AG08396 (cell line): ENCODE results near the gene PAK4.
"Not testable (repeated sequence)": the region's sequence is repeated elsewhere in the genome, so short reads cannot be mapped to it uniquely, and the experiment has no call there.

Experiments used
- DNase-seq: peaks from one replicate; pipeline ENCODE4 v3.0.0; 2012; ENCODE audit warnings: low spot score, mixed read lengths

Gene PAK4

DNA sequence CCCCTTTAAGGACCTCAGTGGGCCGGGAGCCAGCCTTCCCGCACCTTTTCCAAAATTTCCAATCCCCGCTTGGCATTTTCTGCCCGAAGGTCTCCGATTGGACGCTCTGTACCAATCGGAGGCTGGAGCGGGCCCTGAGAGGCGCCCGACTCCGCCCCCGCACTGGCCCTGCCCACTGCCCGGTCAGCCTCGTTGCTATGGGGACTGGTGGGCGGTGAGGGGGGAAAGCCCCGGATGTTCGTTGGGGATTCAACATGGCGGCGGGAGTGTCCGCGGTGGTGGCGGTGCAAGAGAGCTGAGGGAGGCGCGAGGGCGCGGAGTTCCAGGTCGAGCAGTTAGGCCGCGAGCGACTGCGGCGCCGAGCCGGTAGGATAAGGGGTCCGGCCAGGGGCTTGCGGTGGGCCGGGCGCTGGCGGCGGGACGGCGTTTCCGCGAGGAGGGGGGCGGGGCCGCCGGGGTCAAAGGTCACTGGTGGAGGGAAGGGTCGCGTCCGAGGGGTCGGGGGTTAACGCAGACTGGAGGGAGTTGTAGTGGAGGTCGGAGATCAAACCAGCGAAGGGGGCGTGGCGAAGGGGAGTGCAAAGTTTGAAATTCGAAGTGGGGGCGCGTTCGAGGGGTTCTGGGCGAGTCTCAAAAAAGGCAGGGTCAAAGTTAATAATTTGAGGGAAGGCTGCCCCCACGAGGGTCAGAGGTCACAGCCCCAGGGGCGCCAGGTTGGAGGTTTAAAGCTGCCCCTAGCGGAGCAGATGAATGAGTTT lies at the start of gene PAK4:
Gene PAK4 (plus strand): TSS at position 233 of the 758 bp plus-strand sequence. CDS start 43,768 bp downstream, outside the sequence.
- peak; percentile 100 for DNase-seq

DNA sequence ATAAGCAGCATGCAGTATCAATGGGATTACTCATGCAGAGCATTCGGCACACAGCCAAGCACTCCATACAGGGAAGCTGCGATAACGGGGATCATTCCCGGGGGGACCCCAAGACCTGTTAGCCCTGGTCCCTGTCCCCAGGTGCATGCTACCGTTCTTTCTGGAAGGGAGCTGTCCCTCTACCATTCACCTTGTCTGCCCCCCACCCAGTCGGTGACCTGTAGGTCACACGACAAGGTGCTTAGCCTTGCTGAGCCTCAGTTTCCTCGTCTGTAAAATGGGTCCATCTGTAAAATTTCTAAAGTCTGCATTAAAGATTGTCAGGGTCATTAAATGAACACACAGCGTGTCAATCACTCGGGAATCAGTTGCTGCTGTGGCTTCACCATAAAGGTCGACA lies 48.3 kb upstream of the PAK4 start:
- no peak for DNase-seq

DNA sequence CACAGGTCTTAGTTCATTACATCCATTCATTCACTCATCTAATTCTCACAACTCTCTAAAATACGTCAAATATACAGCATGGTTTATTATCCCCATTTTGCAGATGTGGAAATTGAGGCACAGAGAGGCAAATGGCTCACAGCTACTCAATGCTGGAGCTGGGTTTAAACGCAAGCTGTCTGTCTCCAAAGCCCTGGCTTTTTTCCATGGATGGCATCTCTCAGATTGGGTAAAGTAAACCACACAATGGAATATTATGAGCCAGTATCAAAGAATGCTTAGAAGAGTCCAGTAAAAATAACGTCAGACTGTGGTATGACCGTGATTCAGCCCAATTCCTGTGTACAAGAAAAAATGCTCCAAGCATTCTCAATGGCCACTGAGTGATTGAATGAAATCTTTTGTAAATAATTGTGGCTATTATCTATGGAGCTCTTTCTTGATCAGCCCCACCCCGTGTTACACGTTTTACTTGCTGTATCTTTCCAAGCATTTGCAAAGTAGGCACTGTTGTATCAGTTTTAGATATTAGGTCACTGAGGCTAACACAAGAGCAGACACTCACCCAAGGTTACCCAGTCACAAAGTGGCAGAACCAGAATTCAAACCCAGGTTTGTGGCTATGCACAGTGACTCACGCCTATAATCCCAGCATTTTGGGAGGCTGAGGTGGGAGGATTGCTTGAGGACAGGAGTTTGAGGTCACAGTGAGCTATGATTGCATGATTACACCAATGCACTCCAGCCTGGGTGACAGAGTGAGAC lies 47.0 kb upstream of the PAK4 start:
- peak; percentile 82 for DNase-seq

DNA sequence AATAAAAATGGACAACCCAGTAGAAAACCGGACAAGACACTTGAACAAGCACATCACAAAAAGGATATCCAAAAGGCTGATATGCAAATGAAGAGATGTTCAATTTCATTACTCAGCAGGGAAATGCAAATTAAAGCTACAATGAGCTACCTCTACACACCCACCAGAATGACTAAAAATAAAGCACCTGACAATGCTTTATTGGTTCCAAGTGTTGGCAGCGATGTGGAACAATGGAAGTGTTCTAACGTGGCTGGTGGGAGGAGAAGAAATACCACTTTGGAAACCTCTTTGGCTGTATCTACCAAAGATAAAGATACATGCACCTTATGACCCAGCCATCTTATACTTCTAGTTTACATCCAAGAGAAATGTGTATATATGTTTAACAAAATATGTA lies 45.2 kb upstream of the PAK4 start:
- DNase-seq = no peak

DNA sequence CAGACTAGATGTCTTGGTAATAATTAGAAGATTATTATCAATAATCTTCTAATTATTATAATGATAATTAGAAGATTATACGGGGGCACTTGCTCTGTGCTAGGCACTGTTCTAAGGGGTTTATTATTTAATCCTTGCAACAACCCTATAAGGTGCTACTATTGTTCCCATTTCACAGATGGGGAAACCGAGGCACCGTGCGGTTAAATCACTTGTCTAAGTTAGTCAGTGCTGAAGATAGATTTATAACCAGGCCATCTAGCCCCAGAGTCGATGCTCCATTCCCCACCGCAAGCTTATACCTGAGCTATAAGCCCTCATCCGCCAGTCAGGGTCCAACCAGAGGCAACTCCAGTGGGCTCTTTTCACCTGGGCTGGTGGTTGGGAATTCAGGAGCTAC lies 43.4 kb upstream of the PAK4 start:
- DNase-seq = no peak

DNA sequence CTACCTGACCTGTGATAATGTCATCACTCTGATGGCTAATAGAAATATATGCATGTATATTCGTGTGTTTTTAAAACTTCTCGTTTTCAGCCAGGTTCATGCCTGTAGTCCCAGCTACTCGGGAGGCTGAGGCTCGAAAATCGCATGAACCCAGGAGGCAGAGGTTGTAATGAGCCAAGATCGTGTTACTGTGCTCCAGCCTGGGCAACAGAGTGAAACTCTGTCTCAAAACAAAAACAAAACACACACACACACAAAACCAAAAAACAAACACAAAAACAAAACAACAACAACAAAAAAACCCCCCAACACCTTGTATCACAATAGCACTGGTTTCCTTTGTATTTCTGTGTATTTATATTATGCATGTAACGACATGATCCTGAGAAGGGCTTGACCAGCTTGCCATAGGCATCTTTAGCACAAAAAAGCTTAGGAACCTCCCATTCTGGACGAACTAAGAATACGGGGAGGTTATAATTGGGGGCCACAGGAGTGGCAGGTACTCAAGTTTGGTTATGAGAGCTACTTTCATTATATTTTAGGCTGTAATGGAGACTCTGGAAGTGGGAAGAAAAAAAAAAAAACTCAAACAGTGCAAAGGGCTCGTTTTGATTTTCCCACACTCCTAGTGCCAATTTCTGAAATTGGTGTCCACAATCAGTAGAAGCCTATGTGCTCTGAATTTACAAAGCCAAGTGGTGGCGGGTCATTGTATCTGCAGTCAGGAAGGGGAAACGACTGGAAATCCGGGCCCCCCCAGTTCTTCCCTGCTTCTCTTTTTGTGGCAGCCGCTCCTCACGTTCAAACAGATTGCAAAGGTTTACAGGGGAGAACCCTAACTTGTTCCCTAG lies 42.6 kb upstream of the PAK4 start:
- DNase-seq = no peak

DNA sequence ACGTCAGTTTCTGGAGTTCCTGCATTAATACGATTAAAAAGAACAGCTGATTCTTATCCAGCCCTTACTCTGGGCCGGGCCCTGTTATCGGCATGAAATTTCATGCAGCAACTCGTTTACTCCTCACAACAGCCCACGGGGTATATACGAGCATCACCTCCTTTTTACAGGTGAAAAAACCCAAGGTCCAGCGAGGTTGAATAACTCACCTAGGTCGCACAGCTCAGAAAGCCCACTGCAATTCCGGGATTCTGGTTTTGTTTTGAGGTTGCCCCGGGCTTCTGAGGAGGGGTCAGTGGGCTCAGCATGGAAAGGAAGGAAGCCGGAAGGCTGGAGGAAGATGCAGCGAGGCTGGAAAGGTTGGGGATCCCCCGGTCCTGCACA lies 42.0 kb upstream of the PAK4 start:
- no peak for DNase-seq

DNA sequence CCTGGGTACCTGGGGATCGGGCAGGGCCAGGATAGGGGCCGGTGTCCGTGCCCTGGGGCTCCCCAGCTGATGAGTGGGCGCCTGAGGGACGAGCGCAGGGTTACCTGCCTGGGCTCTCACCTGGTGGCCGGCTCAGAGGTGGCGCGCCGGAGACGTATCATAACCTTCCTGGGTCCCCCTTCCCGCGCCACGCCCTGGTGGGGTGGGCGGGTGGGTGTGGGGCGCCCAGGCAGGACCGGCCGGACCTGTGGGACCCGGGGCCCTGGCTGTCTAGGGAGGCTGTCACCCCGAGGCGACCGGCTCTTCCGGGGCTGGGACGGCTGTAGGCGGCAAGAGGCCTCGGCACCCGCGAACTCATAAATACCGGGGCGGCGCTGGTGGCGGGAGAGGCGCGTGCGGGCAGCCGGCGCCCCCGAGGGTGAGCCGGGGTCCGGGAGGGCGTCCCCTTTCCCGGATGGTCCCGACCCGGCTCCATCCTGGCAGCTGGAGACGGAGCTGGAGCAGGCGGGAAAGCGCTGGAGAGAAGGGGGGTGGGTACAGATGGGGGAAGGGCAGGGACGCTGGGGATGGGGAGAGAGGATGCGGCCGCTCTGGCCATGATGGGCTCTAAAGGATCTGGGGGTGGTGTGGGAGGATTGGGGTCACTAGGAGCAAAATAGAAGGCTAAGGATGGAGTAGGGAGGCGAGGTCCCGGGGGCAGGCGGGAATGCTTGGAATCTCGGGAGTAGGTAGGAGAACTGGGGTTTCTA lies 41.4 kb upstream of the PAK4 start, which contains the start of gene ACP7:
Gene ACP7 (plus strand): TSS at position 386 of the 749 bp plus-strand sequence. CDS start 902 bp downstream, outside the sequence.
- DNase-seq = no peak

DNA sequence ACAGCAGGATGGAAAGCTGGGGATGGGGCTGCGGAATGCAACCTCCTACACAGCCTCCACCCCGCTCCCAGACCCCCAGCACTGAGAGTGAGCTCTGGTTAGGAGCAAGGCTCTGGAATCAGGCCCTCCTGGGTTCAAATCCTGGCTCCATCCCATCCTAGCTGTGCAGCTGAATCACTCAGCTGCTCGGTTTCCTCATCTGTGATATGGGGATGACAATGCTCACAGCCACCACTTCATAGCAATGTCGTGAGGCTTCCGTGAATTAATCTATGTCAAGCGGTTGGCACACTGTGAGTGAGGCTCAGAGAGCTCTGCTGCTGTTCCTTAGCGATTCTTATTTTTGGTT lies 40.9 kb upstream of the PAK4 start:
- no peak for DNase-seq

DNA sequence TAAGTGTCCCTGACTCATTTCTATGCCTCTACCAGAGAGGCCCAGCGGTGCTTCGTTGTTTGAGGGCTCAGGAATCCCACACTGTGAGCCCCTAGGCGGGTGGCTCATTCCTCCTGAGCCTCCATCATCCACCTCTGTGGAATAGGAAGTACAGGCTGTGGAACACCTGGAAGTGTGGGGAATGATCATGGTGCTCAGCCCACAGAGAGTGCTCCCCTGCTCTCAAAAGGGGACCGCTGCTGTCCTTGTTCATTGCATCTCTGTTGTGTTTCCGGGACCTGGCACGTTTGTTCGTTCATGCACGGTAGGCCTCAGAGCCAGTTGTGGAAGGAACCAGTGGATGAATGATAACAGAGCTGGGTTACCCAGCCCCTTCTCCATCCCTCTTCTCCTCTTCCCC lies 40.2 kb upstream of the PAK4 start:
- DNase-seq = no peak

DNA sequence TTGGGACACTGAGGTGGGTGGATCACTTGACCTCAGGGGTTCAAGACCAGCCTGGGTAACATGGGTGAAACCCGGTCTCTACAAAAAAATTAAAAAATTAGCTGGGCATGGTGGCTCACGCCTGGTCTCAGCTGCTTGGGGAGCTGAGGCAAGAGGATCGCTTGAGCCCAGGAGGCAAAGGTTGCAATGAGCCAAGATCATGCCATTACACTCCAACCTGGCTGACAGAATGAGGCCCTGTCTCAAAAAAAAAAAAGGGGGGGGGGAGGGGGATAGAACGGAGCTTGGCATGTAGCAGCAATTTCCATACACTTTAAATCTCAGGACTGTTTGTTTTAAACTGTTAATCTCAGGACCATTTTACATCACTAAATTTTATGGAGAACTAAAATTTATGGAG lies 39.2 kb upstream of the PAK4 start:
- no peak for DNase-seq

DNA sequence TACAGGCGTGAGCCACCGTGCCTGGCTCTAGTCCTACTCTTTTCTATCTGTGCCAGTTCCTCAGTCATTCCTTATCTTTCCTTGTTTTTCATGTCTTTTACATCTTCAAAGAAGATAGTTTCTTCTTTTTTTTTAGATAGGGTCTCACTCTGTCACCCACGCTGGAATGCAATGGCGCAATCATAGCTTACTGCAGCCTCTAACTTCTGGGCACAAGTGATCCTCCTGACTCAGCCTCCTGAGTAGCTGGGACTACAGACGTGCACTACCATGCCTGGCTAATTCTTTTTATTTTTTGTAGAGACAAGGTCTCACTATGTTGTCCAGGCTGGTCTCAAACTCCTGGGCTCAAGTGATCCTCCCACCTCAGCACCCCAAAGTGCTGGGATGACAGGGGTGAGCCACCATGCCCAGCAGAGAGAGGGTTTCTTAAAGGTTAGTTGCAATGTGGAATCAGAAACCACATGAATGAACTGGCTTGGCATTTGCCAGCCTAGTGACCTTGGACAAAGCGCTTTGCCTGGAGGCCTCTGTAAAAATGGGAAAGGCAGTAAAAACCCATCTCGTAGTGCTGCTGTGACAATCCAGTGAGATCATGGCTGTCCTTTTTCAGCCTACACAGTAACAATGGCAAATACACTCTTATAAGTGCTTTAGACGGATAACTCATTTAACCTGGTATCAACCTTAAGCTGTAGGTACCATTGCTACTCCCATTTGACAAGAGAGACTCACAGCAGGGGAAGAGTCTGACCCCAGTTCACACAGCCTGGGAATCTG lies 37.5 kb upstream of the PAK4 start:
- no peak for DNase-seq

DNA sequence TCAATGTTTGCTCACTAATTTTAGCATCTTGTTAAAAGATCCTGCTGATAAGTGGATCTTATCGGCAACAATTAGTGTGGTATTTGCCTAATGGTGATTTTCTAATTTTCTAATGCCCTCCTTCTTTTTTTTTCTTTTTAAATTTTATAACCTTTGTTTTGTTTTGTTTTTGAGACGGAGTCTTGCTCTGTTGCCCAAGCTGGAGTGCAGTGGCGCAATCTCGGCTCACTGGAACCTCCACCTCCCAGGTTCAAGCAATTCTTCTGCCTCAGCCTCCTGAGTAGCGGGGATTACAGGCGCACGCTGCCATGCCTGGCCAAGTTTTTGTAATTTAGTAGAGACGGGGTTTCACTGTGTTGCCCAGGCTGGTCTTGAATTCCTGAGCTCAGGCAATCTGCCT lies 35.6 kb upstream of the PAK4 start:
- DNase-seq = not testable (repeated sequence)

DNA sequence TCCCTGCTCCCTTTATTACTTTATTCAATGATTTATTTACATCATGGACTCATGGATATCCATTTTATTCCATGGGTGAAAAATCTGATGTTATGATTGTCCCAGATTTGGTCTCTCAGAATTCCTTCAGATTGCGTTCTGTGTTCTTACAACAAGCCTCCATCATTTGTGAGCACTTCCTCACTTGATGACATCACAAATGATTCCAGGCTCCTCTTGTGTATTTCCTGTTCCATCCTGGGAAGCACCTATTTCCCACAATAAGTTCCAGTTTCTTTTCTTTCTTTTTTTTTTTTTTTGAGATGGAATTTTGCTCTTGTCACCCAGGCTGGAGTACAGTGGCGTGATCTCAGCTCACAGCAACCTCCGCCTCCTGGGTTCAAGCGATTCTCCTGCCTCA lies 34.7 kb upstream of the PAK4 start:
- DNase-seq = no peak

DNA sequence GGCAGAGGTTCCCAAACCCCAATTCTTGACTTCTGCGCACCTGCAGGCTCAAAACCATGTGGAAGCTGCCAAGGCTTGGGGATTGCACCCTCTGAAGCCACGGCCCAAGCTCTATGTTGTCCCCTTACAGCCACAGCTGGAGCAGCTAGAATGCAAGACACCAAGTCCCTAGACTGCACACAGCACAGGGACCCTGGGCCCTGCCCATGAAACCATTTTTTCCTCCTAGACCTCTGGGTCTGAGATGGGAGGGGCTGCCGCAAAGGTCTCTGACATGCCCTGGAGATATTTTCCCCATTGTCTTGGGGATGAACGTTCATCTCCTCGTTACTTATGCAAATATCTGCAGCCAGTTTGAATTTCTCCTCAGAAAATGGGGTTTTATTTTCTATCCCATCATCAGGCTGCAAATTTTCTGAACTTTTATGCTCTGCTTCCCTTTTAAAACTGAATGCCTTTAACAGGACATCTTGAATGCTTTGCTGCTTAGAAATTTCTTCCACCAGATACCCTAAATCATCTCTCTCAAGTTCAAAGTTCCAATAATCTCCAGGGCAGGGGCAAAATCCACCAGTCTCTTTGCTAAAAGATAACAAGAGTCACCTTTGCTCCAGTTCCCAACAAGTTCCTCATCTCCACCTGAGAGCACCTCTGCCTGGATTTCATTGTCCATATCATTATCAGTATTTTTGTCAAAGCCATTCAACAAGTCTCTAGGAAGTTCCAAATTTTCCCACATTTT lies 29.6 kb upstream of the PAK4 start:
- DNase-seq = not testable (repeated sequence)

DNA sequence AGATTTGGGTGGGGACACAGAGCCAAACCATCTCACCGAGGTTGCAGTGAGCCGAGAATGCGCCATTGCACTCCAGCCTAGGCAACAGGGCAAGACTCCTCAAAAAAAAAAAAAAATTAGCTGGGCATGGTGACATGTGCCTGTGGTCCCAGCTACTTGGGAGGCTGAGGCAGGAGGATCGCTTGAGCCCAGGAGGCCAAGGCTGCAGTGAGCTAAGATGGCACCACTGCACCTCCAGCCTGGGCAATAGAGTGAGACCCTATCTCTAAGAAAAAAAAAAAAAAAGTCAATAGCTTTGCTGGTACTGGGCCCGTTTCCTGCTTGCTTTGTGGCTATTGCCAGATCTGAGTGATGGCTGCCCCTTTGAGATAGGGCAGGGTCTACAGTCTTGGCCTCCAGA lies 28.3 kb upstream of the PAK4 start:
- DNase-seq = no peak

DNA sequence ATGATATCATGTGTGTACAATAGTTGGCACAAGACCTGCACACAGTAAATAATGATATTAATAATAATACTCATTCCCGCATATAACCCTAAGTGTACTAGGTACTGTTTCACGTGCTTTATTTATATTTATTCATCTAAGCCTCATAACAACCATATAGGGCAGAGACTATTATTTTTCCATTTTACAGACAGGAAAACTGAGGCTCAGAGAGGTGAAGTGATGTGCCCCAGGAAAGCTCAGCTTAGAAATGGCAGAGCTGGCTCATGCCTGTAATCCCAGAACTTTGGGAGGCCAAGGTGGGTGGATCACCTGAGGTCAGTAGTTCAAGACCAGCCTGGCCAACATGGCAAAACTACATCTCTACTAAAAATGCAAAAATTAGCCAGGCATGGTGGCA lies 27.9 kb upstream of the PAK4 start:
- DNase-seq = no peak

DNA sequence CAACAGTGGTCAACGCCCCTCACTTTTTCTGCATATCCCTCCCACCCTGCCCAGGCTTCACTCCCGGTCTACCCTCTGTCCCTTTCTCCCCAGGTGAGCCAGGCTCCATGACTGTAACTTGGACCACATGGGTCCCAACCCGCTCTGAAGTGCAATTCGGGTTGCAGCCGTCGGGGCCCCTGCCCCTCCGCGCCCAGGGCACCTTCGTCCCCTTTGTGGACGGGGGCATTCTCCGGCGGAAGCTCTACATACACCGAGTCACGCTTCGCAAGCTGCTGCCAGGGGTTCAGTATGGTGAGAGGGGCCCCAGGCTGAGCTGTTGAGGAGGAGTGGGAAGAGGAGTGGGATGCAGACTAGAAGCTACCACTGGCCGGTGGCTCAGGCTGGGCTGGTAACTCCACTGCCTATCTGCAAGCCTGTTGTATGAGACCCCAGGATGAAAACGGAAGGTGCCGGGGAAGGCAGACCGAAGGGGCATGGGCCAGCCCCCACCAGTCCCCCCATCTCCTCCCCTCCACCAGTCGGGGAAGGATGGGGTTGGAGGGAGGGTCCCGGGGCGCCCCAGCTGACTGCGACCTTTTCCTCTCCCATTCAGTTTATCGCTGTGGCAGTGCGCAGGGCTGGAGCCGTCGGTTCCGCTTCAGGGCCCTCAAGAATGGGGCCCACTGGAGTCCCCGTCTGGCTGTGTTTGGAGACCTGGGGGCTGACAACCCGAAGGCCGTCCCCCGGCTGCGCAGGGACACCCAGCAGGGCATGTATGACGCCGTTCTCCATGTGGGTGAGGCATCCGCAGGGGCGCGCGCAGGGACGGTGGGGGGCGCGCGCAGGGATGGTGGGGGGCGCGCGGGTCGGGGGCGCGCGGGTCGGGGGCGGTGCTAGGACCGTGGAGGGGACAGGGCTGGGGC lies 27.0 kb upstream of the PAK4 start:
- no peak for DNase-seq

DNA sequence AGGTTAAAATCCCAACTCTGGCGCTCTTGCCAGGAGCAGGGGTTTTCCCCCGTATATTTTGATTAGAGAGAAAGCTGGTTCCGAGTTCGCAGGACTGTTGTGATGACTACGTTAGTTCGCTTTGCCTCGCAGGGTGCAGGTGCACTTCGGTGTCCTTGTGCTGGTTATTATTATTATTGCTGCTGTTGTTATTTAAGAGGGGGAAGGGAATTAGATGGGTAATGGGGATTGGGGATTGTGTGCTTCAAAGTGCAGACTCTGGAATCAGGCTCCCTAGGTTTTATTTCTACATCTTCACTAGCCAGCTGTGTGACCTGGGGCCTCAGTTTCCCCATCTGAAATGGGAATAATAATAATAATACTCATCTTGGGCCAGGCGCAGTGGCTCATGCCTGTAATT lies 26.2 kb upstream of the PAK4 start:
- no peak for DNase-seq
